Measurements from ENCODE around the gene HBEGF.
A peak's percentile ranks its signal among the peaks of the same experiment; 100 is the strongest.

The HBEGF gene

GRCh38 chr5:140357726-140358093 is 11.3 kb upstream of the HBEGF start:
- no peak overlapping the region for H3K4me3 ChIP-seq (ENCODE audit: low read depth, low read length)
- in situ Hi-C loops (cut with HindIII; ENCODE audit: low sequenced_read_pairs), result no loop called here
- DNase-seq (ENCODE audit: low read depth, low spot score), result peak; percentile 86
- peak; percentile 92 for TF ChIP-seq CTCF (IDR thresholded peaks at IDR 0.05; ENCODE audit: low read depth, low read length)

GRCh38 chr5:140356853-140357725 is 10.7 kb upstream of the HBEGF start:
- TF ChIP-seq CTCF (IDR thresholded peaks at IDR 0.05; ENCODE audit: low read depth, low read length), result no peak
- no peak overlapping the region for H3K4me3 ChIP-seq (ENCODE audit: low read depth, low read length)
- no peak for DNase-seq (ENCODE audit: low read depth, low spot score)
- in situ Hi-C loops (cut with HindIII; ENCODE audit: low sequenced_read_pairs), result no loop called here

GRCh38 chr5:140355546-140355945 is 9.1 kb upstream of the HBEGF start:
- no peak overlapping the region for H3K4me3 ChIP-seq (ENCODE audit: low read depth, low read length)
- DNase-seq (ENCODE audit: low read depth, low spot score), result no peak
- TF ChIP-seq CTCF (IDR thresholded peaks at IDR 0.05; ENCODE audit: low read depth, low read length), result no peak
- in situ Hi-C loops (cut with HindIII; ENCODE audit: low sequenced_read_pairs), result no loop called here

- in situ Hi-C loops (cut with HindIII; ENCODE audit: low sequenced_read_pairs), result no loop called here
- peak; percentile 75 for DNase-seq (ENCODE audit: low read depth, low spot score)
- no peak overlapping the region for H3K4me3 ChIP-seq (ENCODE audit: low read depth, low read length)
- TF ChIP-seq CTCF (IDR thresholded peaks at IDR 0.05; ENCODE audit: low read depth, low read length), result peak; percentile 81
Measured at GRCh38 chr5:140351609-140352334, 5.4 kb upstream of the HBEGF start.

- in situ Hi-C loops (cut with HindIII; ENCODE audit: low sequenced_read_pairs), result no loop called here
- no peak for TF ChIP-seq CTCF (IDR thresholded peaks at IDR 0.05; ENCODE audit: low read depth, low read length)
Measured at GRCh38 chr5:140349244-140349643, 2.8 kb upstream of the HBEGF start.

GRCh38 chr5:140348104-140348503 is 1.7 kb upstream of the HBEGF start:
- H3K4me3 ChIP-seq (ENCODE audit: low read depth, low read length), result no peak overlapping the region
- no peak for DNase-seq (ENCODE audit: low read depth, low spot score)
- in situ Hi-C loops (cut with HindIII; ENCODE audit: low sequenced_read_pairs), result no loop called here
- TF ChIP-seq CTCF (IDR thresholded peaks at IDR 0.05; ENCODE audit: low read depth, low read length), result no peak

More at GRCh38 chr5:140349244-140349643, 2.8 kb upstream of the HBEGF start:
- no peak for DNase-seq (ENCODE audit: low read depth, low spot score)
- no peak overlapping the region for H3K4me3 ChIP-seq (ENCODE audit: low read depth, low read length)
